ENCODE data around the gene GIMD1. TPM values are rescaled to one million over a fixed set of nuclear protein-coding genes. Genes with fewer than 3 reads are reported as not detected.
A peak's percentile ranks its signal among the peaks of the same experiment; 100 is the strongest.
"Not testable (repeated sequence)": the region's sequence is repeated elsewhere in the genome, so short reads cannot be mapped to it uniquely, and the experiment has no call there.

Gene GIMD1
- not detected for polyA plus RNA-seq (2012; ENCODE audit: insufficient read depth, insufficient read length)

GRCh38 chr4:106368678-106369077 lies at the start of gene GIMD1:
Gene GIMD1 (minus strand): TSS chr4:106368778. CDS start chr4:106367435, 1,343 bp downstream.
- H3K4me3 ChIP-seq (ENCODE audit: low read length): no peak within 1 kb of the TSS
- DNase-seq (ENCODE audit: low read depth, low spot score): no peak

- DNase-seq (ENCODE audit: low read depth, low spot score): no peak
- no peak overlapping the region for H3K4me3 ChIP-seq (ENCODE audit: low read length)
These were observed 45.8 kb upstream of the GIMD1 start for GRCh38 chr4:106414366-106414765.

- no peak overlapping the region for H3K4me3 ChIP-seq (ENCODE audit: low read length)
- no peak for DNase-seq (ENCODE audit: low read depth, low spot score)
These were observed 41.6 kb upstream of the GIMD1 start for GRCh38 chr4:106409901-106410889.

DNA sequence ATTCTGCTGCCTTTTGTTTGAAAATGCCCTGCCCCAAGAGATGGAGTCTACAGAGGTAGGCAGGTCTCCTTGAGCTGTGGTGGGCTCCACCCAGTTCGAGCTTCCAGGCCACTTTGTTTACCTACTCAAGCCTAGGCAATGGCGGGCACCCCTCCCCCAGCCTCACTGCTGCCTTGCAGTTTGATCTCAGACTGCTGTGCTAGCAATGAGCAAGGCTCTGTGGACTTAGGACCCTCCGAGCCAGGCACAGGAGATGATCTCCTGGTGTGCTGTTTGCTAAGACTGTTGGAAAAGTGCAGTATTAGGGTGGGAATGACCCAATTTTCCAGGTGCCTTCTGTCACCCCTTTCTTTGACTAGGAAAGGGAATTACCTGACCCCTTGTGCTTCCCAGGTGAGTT lies 39.4 kb upstream of the GIMD1 start:
- not testable (repeated sequence) for DNase-seq (ENCODE audit: low read depth, low spot score); H3K4me3 ChIP-seq (ENCODE audit: low read length)

GRCh38 chr4:106401157-106401556 lies 32.6 kb upstream of the GIMD1 start:
- no peak for DNase-seq (ENCODE audit: low read depth, low spot score)

DNA sequence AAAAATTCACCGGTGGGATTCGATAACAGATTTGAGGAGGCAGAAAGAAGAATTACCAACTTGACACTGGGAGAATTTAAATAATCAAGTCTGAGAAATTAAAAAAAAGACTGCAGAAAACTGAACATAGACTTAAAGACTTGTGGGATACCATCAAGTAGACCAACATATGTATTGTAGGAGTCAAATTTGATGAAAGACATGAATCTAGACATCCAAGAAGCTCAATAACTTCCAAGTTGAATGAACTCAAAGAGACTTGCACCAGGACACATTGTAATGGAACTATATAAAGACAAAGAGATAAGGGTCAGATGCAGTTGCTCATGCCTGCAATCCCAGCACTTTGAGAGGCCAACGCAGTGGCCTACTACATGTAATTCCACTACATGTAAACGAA lies 30.3 kb upstream of the GIMD1 start:
- not testable (repeated sequence) for H3K4me3 ChIP-seq (ENCODE audit: low read length); DNase-seq (ENCODE audit: low read depth, low spot score)

More at GRCh38 chr4:106401157-106401556, 32.6 kb upstream of the GIMD1 start:
- H3K4me3 ChIP-seq (ENCODE audit: low read length): no peak overlapping the region

DNA sequence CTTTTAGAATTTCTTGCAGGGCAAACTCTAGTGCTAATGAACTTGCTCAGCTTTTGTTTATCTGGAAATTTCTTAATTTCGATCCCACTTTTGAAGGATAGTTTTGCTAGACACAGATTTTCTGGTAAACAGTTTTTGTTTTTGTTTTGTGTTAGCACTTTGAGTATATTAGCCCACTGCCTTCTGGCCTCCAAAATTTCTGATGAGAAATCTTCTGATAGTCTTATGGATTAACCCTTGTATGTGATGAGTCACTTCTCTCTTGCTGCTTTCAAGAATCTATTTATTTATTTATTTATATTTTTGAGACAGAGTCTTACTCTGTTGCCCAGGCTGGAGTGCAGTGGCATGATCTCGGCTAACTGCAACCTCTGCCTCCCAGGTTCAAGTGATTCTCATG lies 27.0 kb upstream of the GIMD1 start:
- no peak for DNase-seq (ENCODE audit: low read depth, low spot score)
- H3K4me3 ChIP-seq (ENCODE audit: low read length): no peak overlapping the region

GRCh38 chr4:106385853-106386393 lies 17.3 kb upstream of the GIMD1 start:
- no peak overlapping the region for H3K4me3 ChIP-seq (ENCODE audit: low read length)
- DNase-seq (ENCODE audit: low read depth, low spot score): no peak

- DNase-seq (ENCODE audit: low read depth, low spot score): no peak
- H3K4me3 ChIP-seq (ENCODE audit: low read length): no peak overlapping the region
These were observed 16.3 kb upstream of the GIMD1 start for GRCh38 chr4:106384878-106385277.

GRCh38 chr4:106380179-106380578 lies 11.6 kb upstream of the GIMD1 start:
- H3K4me3 ChIP-seq (ENCODE audit: low read length): no peak overlapping the region
- no peak for DNase-seq (ENCODE audit: low read depth, low spot score)

DNA sequence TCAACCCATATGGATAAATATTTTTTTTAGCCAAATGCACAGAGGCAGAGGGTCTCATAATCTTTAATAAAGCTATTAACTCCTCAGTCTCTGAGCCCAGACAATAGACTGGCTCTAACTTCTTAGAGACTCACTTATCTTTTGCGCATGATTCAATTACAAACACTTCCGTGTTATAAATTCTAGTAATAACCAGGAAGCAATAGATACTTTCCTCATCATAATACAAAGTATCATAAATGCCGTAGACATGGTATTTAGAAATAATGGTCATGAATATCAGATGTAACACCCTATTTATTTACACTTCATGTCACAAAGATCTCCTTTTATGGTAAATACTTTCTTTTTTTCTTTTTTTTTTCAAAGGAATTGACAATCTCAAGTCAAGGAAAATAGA lies 4.4 kb upstream of the GIMD1 start:
- no peak for DNase-seq (ENCODE audit: low read depth, low spot score)
- no peak overlapping the region for H3K4me3 ChIP-seq (ENCODE audit: low read length)

GRCh38 chr4:106371161-106371560 lies 2.6 kb upstream of the GIMD1 start:
- no peak overlapping the region for H3K4me3 ChIP-seq (ENCODE audit: low read length)
- no peak for DNase-seq (ENCODE audit: low read depth, low spot score)

DNA sequence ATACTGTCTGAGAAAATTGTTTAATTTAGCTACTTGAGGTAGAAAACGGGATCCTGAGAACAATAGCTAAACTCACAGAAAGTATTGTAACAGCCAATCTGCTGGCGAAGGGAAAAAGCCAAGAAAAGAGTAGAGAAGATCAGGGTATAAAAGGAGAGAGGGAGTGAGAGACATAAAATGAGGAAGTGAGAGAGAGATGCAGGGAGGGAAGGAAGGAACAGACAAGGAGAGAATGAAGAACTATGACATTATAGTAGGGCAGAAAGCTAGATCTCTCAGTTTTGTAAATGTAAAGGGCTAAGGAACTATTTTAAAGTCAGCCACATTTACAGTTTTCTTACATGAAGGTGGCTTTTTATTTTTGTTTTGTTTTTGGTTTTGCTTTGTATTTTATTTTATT lies 1.6 kb upstream of the GIMD1 start:
- H3K4me3 ChIP-seq (ENCODE audit: low read length): no peak overlapping the region
- no peak for DNase-seq (ENCODE audit: low read depth, low spot score)

DNA sequence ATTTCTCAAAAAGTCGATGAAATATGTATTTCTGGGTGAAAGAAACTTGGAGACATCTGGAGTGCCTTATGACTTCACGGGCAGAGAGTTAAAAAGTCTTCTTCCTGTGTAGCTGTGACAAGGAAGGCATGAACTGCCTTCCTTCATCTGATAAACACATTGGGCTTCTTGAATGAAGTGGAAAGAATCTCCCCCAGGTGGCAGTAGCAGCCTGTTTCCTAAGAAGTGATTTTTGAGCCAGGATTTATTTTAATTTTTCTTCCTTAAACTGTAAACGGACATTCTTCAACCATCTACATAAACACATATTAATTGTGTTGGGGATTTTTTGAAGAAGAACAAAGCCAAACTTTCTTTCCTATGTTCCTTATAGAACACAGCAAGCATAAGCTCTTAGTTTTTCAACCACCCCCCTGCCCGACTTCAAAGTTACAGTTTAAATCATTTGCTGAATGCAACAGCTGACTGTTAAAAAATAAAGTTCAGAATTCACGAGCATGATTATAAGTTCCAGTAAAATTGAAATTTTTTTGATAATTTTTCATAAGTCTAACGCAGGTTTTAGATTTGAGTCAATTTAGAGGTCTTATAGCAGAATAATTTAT lies 980 bp upstream of the GIMD1 start:
- H3K4me3 ChIP-seq (ENCODE audit: low read length): no peak overlapping the region
- peak; percentile 69 for DNase-seq (ENCODE audit: low read depth, low spot score)

DNA sequence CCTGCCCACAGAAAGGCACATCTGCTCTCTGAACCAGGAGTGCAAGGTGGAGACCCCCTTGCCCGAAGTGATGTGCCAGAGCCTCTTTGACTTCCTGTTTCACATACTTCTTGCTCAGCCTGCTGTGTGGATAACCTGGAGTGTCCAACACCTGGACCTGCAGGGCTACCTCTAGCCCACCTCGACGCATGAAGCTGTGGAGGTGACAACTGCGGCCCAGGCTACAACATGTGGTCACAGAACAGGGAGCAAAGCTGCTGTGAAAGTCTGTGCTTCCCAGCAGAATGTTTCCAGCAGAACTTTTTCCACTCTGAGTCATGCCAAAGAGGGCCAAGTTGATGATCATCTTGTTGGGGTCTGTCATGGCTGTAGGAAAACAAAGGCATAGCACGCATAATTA lies 1.5 kb downstream of the GIMD1 start:
- DNase-seq (ENCODE audit: low read depth, low spot score): no peak
- H3K4me3 ChIP-seq (ENCODE audit: low read length): no peak overlapping the region

DNA sequence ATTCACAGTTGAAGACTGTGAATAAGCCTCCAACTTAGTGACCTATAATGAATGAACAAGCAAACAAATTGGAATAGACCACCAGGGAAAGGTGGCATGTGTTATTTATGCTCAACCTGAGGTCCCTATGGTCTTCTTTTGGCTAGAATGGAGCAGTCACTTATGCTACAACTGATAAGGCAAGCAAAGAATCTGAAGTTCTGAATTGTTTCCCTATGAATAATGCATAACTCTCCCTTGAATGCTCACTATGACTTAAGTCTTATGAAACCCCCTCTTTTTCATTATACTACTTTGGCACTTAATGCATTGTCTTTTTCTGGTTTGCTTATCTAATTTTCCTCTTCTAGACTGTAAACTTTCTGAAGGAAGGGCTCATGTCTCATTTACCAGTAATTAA lies 2.6 kb downstream of the GIMD1 start:
- no peak for DNase-seq (ENCODE audit: low read depth, low spot score)

GRCh38 chr4:106365613-106366012 lies 3.0 kb downstream of the GIMD1 start:
- no peak overlapping the region for H3K4me3 ChIP-seq (ENCODE audit: low read length)
- DNase-seq (ENCODE audit: low read depth, low spot score): no peak

More for the DNA sequence above, 2.6 kb downstream of the GIMD1 start:
- no peak overlapping the region for H3K4me3 ChIP-seq (ENCODE audit: low read length)

DNA sequence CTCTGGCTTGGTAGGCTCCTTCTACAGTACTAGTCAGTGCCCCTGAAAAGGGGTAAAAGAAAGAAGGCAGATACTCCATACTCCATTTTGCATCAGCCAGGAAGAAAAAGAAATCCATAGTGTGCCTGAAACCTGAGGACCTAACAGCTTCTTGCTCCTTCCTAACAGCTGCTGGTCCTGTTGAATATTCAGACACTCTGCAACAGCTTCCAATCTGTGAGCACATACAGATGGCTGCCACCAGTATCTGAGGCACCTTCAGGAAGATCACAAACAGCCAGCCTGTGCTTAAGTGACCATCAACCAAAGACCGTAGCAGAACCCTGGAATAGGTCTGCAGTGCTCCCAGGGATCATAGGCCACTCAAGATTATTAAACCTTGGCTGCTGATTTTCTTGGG lies 4.3 kb downstream of the GIMD1 start:
- H3K4me3 ChIP-seq (ENCODE audit: low read length): no peak overlapping the region
- no peak for DNase-seq (ENCODE audit: low read depth, low spot score)

DNA sequence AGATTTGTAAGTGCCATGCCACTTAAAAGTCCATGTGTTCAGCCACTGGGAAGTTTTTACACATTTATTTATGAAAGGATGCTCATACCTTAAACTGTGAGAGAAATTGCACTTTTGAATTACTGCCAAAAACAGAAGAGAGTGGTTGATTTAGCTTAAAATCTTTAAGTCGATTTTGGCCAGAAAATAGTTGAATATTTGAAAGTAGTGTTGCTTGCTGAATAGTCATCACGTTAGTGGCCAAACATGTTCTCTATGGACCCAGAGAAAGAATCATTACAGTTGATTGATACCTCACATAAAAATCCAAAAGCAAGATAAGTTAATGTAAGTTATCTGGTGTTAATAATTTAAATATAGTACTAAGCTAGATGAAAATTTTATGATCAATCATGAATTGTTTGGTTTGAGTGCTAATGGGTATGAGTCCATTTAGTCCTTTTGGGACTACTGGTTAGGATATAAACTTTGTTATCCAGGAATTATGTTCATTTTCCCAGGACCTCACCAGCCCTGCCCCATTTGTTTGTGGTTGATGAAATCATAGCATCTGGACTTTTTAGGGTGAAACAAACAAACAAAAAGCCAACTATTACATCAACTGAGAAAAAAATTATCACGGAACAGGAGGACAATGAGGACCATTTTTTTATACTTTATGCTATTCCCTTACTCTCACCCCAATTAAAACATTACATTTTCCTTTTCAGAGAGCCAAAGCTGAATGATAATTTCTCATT lies 6.3 kb downstream of the GIMD1 start:
- DNase-seq (ENCODE audit: low read depth, low spot score): no peak
- no peak overlapping the region for H3K4me3 ChIP-seq (ENCODE audit: low read length)

Data from Jurkat, Clone E6-1 (cell line).